Measurements from ENCODE around the gene HOXA6.

GRCh38 chr7:27188386-27189294 lies 41.1 kb upstream of the HOXA6 start:
- no peak for TF ChIP-seq POLR2A (IDR thresholded peaks at IDR 0.05)
- no peak for TF ChIP-seq CTCF (IDR thresholded peaks at IDR 0.05)

Data from esophagus squamous epithelium (tissue), 4 donors.